Dermis microvascular lymphatic vessel endothelial cell (primary cell): ENCODE data around the gene HEPHL1. TPM values are rescaled to one million over a fixed set of nuclear protein-coding genes. Genes with fewer than 3 reads are reported as not detected.
"Not testable (repeated sequence)": the region's sequence is repeated elsewhere in the genome, so short reads cannot be mapped to it uniquely, and the experiment has no call there.

Experiments used
- DNase-seq, 2 donors: peaks; one replicate each; pipeline versions ENCODE4 v3.0.0 to v3.0.0-alpha.2; 2010; ENCODE audit warnings: low read depth in 2 of 2
- total RNA-seq: library from RNA; depleted of rRNA; stranded (reverse); fragments of >200 nt; gene quantifications from 2 replicates; pipeline ENCODE4 v1.2.1, GENCODE V29; 2014

HEPHL1 gene
- total RNA-seq, 1 donor from 2014 or later: not detected

GRCh38 chr11:94088906-94089305 lies 67.8 kb downstream of the HEPHL1 start:
- DNase-seq: no peak

GRCh38 chr11:94089341-94089740 lies 68.2 kb downstream of the HEPHL1 start:
- no peak for DNase-seq

- DNase-seq: no peak
These were observed 69.2 kb downstream of the HEPHL1 start for GRCh38 chr11:94090401-94090800.

GRCh38 chr11:94091091-94091490 lies 69.9 kb downstream of the HEPHL1 start:
- DNase-seq: no peak

- no peak for DNase-seq
These were observed 79.1 kb downstream of the HEPHL1 start for GRCh38 chr11:94100253-94100652.

GRCh38 chr11:94103471-94103870 lies 82.3 kb downstream of the HEPHL1 start:
- no peak for DNase-seq

- no peak for DNase-seq
These were observed 83.6 kb downstream of the HEPHL1 start for GRCh38 chr11:94104734-94105133.

GRCh38 chr11:94106716-94107115 lies 85.6 kb downstream of the HEPHL1 start:
- no peak for DNase-seq

GRCh38 chr11:94107363-94107762 lies 86.2 kb downstream of the HEPHL1 start:
- no peak for DNase-seq

- no peak for DNase-seq
These were observed 90.1 kb downstream of the HEPHL1 start for GRCh38 chr11:94111241-94111640.

GRCh38 chr11:94111660-94112059 lies 90.5 kb downstream of the HEPHL1 start:
- no peak for DNase-seq

- DNase-seq: no peak
These were observed 91.2 kb downstream of the HEPHL1 start for GRCh38 chr11:94112206-94112953.

- no peak for DNase-seq
These were observed 96.0 kb downstream of the HEPHL1 start for GRCh38 chr11:94117197-94117574.

GRCh38 chr11:94117871-94118270 lies 96.7 kb downstream of the HEPHL1 start:
- DNase-seq: no peak

GRCh38 chr11:94119676-94120075 lies 98.5 kb downstream of the HEPHL1 start:
- DNase-seq: not testable (repeated sequence)

GRCh38 chr11:94120516-94120915 lies 99.4 kb downstream of the HEPHL1 start:
- not testable (repeated sequence) for DNase-seq

- DNase-seq: no peak
These were observed 99.8 kb downstream of the HEPHL1 start for GRCh38 chr11:94120946-94121345.

GRCh38 chr11:94125407-94126115 lies 104.4 kb downstream of the HEPHL1 start:
- no peak for DNase-seq

- DNase-seq: no peak
These were observed 106.5 kb downstream of the HEPHL1 start for GRCh38 chr11:94127638-94128037.

- DNase-seq: no peak
These were observed 107.2 kb downstream of the HEPHL1 start for GRCh38 chr11:94128291-94128745.

- peak; percentile 74 to 79 for DNase-seq
These were observed 107.8 kb downstream of the HEPHL1 start, which contains the start of gene PANX1 for GRCh38 chr11:94128746-94129511. PANX1 (plus strand) TSS chr11:94128841; CDS start chr11:94129313, 472 bp downstream.
